HG03521 (cell line): ENCODE results near the gene TSHZ2.
"Not testable (repeated sequence)": the region's sequence is repeated elsewhere in the genome, so short reads cannot be mapped to it uniquely, and the experiment has no call there.

ENCODE experiments used
- ATAC-seq: cut with Tn5 transposase; IDR thresholded peaks from one replicate; pipeline ENCODE4 v1.9.1; 2021; ENCODE audit warnings: mild to moderate bottlenecking, moderate library complexity; ENCODE audit not compliant: unreplicated experiment

Gene TSHZ2

GRCh38 chr20:53428588-53428987, 456.4 kb downstream of the TSHZ2 start:
- ATAC-seq, result no peak

- no peak for ATAC-seq
Observed at GRCh38 chr20:53428996-53429395, 456.8 kb downstream of the TSHZ2 start.

GRCh38 chr20:53434662-53435061, 462.5 kb downstream of the TSHZ2 start:
- ATAC-seq, result no peak

GRCh38 chr20:53436927-53437326, 464.8 kb downstream of the TSHZ2 start:
- not testable (repeated sequence) for ATAC-seq

GRCh38 chr20:53438368-53438767, 466.2 kb downstream of the TSHZ2 start:
- ATAC-seq, result no peak

- ATAC-seq, result no peak
Observed at GRCh38 chr20:53439046-53439445, 466.9 kb downstream of the TSHZ2 start.

GRCh38 chr20:53439616-53440015, 467.5 kb downstream of the TSHZ2 start:
- no peak for ATAC-seq

GRCh38 chr20:53444401-53445149, 472.4 kb downstream of the TSHZ2 start:
- no peak for ATAC-seq

GRCh38 chr20:53445321-53445731, 473.2 kb downstream of the TSHZ2 start:
- no peak for ATAC-seq

- no peak for ATAC-seq
Observed at GRCh38 chr20:53445932-53446331, 473.8 kb downstream of the TSHZ2 start.

- ATAC-seq, result no peak
Observed at GRCh38 chr20:53447316-53447715, 475.2 kb downstream of the TSHZ2 start.

GRCh38 chr20:53448426-53448825, 476.3 kb downstream of the TSHZ2 start:
- no peak for ATAC-seq

- no peak for ATAC-seq
Observed at GRCh38 chr20:53448875-53449274, 476.7 kb downstream of the TSHZ2 start.

GRCh38 chr20:53453076-53453475, 480.9 kb downstream of the TSHZ2 start:
- ATAC-seq, result no peak

GRCh38 chr20:53454675-53455276, 482.6 kb downstream of the TSHZ2 start:
- ATAC-seq, result no peak

GRCh38 chr20:53463101-53463972, 491.2 kb downstream of the TSHZ2 start:
- ATAC-seq, result no peak

GRCh38 chr20:53466279-53466678, 494.1 kb downstream of the TSHZ2 start:
- no peak for ATAC-seq

GRCh38 chr20:53468587-53468986, 496.4 kb downstream of the TSHZ2 start:
- no peak for ATAC-seq

- not testable (repeated sequence) for ATAC-seq
Observed at GRCh38 chr20:53472859-53473258, 500.7 kb downstream of the TSHZ2 start.

- ATAC-seq, result no peak
Observed at GRCh38 chr20:53480913-53481312, 508.8 kb downstream of the TSHZ2 start.

GRCh38 chr20:53487461-53488200, 515.5 kb downstream of the TSHZ2 start:
- ATAC-seq, result no peak
